Measurements from ENCODE around the gene GSK3A. TPM values are rescaled to one million over a fixed set of nuclear protein-coding genes. Genes with fewer than 3 reads are reported as not detected.

GSK3A gene
- total RNA-seq, 1 experiment from 2014 or later: 50.8 TPM

GRCh38 chr19:42189133-42189532 lies 53.3 kb downstream of the GSK3A start (continued):
- TF ChIP-seq ZNF263 (CRISPR knock-in tag; IDR thresholded peaks at IDR 0.05; ENCODE audit: low read depth): no peak

- ChIA-PET CTCF (no interaction called here), POLR2A (no interaction called here)
- peaks cover 5% of the 10 kb centered on the region for H3K36me3 Mint-ChIP-seq
- ATAC-seq (no peak), DNase-seq (ENCODE audit: low spot score) (no peak)
- no peak overlapping the region for H3K27ac Mint-ChIP-seq
- peaks cover 8% of the 10 kb centered on the region for H3K4me1 Mint-ChIP-seq
- peaks cover 29% of the 10 kb centered on the region for H3K27me3 Mint-ChIP-seq (ENCODE audit: low read depth)
- H3K4me3 Mint-ChIP-seq: no peak overlapping the region
- H3K9me3 Mint-ChIP-seq: peaks cover 7% of the 10 kb centered on the region
- TF ChIP-seq ATF2 (CRISPR knock-in tag; IDR thresholded peaks at IDR 0.05; ENCODE audit: borderline replicate concordance, low read depth) (no peak), PRDM15 (CRISPR knock-in tag; IDR thresholded peaks at IDR 0.05) (no peak), CREB1 (CRISPR knock-in tag; IDR thresholded peaks at IDR 0.05) (no peak), ZMAT4 (CRISPR knock-in tag; IDR thresholded peaks at IDR 0.05) (no peak), MAX (CRISPR knock-in tag; IDR thresholded peaks at IDR 0.05) (no peak), NFATC4 (CRISPR knock-in tag; IDR thresholded peaks at IDR 0.05) (no peak), TCF7 (CRISPR knock-in tag; IDR thresholded peaks at IDR 0.05; ENCODE audit: low read depth) (no peak), TP53 (CRISPR knock-in tag; IDR thresholded peaks at IDR 0.05) (no peak), NFE2L1 (CRISPR knock-in tag; IDR thresholded peaks at IDR 0.05) (no peak), RORB (CRISPR knock-in tag; IDR thresholded peaks at IDR 0.05) (no peak), USF2 (CRISPR knock-in tag; IDR thresholded peaks at IDR 0.05) (no peak), GRHL2 (CRISPR knock-in tag; IDR thresholded peaks at IDR 0.05; ENCODE audit: insufficient replicate concordance, severe bottlenecking) (no peak), ZNF317 (CRISPR knock-in tag; IDR thresholded peaks at IDR 0.05; ENCODE audit: borderline replicate concordance, low read depth) (no peak), PRRX2 (CRISPR knock-in tag; IDR thresholded peaks at IDR 0.05) (no peak)
Measured at GRCh38 chr19:42188665-42189064, 53.7 kb downstream of the GSK3A start.

- H3K36me3 Mint-ChIP-seq: no peaks in the 10 kb centered on the region
- no peaks in the 10 kb centered on the region for H3K9me3 Mint-ChIP-seq
- peaks cover 20% of the 10 kb centered on the region for H3K27me3 Mint-ChIP-seq (ENCODE audit: low read depth)
- ChIA-PET CTCF (interaction anchor here (0.6 to 4.6 kb wide), 10 partner anchors 9 to 173 kb away, joined by 3 to 28 read pairs (median 4); partner anchors contain the start of gene POU2F2), POLR2A (interaction anchor here (1.7 kb wide), 1 partner anchor 52 kb away, joined by 5 read pairs; no protein-coding TSS in a partner anchor)
- no peak overlapping the region for H3K4me3 Mint-ChIP-seq
- DNase-seq (ENCODE audit: low spot score) (no peak), ATAC-seq (no peak)
- H3K27ac Mint-ChIP-seq: no peak overlapping the region
- TF ChIP-seq PRDM15 (CRISPR knock-in tag; IDR thresholded peaks at IDR 0.05) (no peak), RELA (CRISPR knock-in tag; IDR thresholded peaks at IDR 0.05; ENCODE audit: borderline replicate concordance) (no peak), MYBL2 (CRISPR knock-in tag; IDR thresholded peaks at IDR 0.05) (no peak), SMAD4 (CRISPR knock-in tag; IDR thresholded peaks at IDR 0.05) (no peak)
- H3K4me1 Mint-ChIP-seq: peaks cover 8% of the 10 kb centered on the region
Measured at GRCh38 chr19:42185277-42185676, 57.1 kb downstream of the GSK3A start.

Measured in WTC11 (cell line).